A549 (cell line): ENCODE results near the gene WDR13.

ENCODE experiments used
- CHD2 ChIP-seq: fragments of 150-350 bp; IDR thresholded peaks from 2 replicates; pipeline ENCODE4 v1.6.1; 2014; ENCODE audit warnings: low read length; ENCODE audit not compliant: partially characterized antibody
- CTCF ChIP-seq: fragments of >200 bp; sonication (Bioruptor Twin); formaldehyde crosslinking; IDR thresholded peaks from 3 replicates; pipeline ENCODE4 v1.5.1; 2016
- JUN ChIP-seq, 2 experiments: fragments of >200 bp; sonication (Bioruptor Twin); formaldehyde crosslinking; IDR thresholded peaks; 2 replicates in 1 of 2; 3 replicates in 1 of 2; pipeline ENCODE4 v1.6.1; 2016 to 2017
- SREBF2 ChIP-seq: fragments of 450-650 bp; IDR thresholded peaks from 2 replicates; pipeline ENCODE4 v1.6.1; 2014; ENCODE audit warnings: mild to moderate bottlenecking, moderate library complexity

DNA sequence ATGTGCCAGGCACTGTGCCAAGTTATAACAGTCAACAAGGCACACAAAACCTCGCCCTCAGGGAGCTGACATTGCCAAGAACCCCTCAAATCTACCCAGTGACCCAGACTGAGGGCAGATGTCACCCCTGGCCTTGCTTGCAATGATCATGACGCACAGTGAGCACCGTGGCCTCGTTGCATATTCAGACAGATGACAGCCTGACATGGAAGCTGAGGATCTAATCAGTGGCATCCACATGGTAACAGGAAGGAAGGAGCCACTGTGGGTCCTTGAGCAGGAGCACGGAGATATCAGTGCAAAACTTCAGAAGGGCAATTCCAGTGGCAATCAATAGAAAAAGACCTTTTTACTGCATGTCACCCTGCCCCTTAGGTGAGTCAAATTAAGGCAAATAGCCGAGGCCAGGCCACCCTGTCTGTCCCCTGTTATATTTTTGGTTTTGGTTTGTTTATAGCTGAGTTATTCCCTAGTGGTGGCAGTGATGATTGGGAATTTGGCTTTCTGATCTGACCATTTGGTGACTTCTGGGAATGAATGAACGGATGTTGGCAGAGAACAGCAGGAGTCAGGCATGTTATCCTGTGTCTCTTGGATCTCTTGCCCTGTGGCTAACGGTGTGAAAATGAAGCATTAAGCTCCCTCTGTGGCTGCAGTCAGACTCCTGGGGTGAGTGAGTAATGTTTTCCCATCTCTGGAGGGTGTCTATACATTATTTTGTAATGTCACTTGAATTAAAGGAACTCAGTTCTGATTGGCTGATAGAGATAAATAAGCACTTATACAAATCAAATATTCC, 20.4 kb downstream of the WDR13 start:
- TF ChIP-seq JUN (IDR thresholded peaks at IDR 0.05) (no peak), CTCF (no peak), SREBF2 (no peak), CHD2 (no peak)
